ENCODE results near the gene NRXN3. TPM values are rescaled to one million over a fixed set of nuclear protein-coding genes. Genes with fewer than 3 reads are reported as not detected.

NRXN3 gene
- polyA plus RNA-seq, 1 of the 3 experiments (the other 2 are of a cell fraction) = 1.6 TPM

DNA sequence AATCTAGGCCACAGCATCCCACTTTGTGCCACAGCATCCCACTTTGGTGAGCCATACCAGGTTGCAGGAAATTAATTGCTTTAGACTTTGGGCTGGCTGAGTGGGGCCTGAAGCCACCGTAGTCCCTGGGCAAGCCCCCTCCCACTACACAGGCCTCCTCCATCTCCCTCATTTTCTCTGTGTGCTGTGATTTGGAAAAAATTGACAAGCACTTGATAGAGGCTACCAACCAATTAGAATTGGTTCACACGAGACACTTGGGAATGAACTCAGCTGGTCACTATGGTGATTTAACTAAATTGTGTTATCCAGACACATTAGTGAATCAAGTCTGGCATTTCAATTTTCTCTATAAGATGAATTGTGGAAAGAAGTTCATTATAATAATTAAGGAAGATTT is 1560.0 kb downstream of the NRXN3 start:
- no peak for DNase-seq
- H3K4me3 ChIP-seq (ENCODE audit: low read depth in 2 of 2, low read length in 1 of 2) = no peak overlapping the region
- 31% methylated on average over 2 of the region's 2 CpGs for WGBS (ENCODE audit: low lambda C conversion rate)
- no peak overlapping the region for H3K9ac ChIP-seq
- POLR2A ChIA-PET = no interaction called here
- H4K20me1 ChIP-seq (ENCODE audit: insufficient read depth) = no peaks in the 10 kb centered on the region
- no peaks in the 10 kb centered on the region for H3K79me2 ChIP-seq (ENCODE audit: insufficient read depth)
- H3K4me1 ChIP-seq (ENCODE audit: control insufficient read depth in 1 of 2, insufficient read depth in 2 of 2, low read depth in 1 of 2, low read length in 1 of 2) = peaks cover 7 to 19% of the 10 kb centered on the region in 2 experiments; a peak in 3 of 4 replicates
- H3K4me2 ChIP-seq = no peak overlapping the region
- H3K9me3 ChIP-seq = no peaks in the 10 kb centered on the region; the same call in 1 of the 2 replicates
- no peaks in the 10 kb centered on the region for H3K27me3 ChIP-seq (ENCODE audit: insufficient read depth)
- H3F3A ChIP-seq (replicated peaks; ENCODE audit: insufficient read depth) = no peaks in the 10 kb centered on the region
- CTCF ChIA-PET = no interaction called here
- no peaks in the 10 kb centered on the region for H3K9me2 ChIP-seq
- H3K27ac ChIP-seq (ENCODE audit: low read depth in 2 of 2, low read length in 1 of 2) = no peak overlapping the region
- H3K36me3 ChIP-seq (replicated peaks in 1 of 2; ENCODE audit: control insufficient read depth in 1 of 2, insufficient read depth in 2 of 2, low read length in 1 of 2) = no peaks in the 10 kb centered on the region
- no peak overlapping the region for H2AFZ ChIP-seq (ENCODE audit: low read depth)
- no peak for TF ChIP-seq MXI1 (IDR thresholded peaks at IDR 0.05; ENCODE audit: low read depth, low read length)
- no peak for TF ChIP-seq SIN3A (IDR thresholded peaks at IDR 0.05; ENCODE audit: borderline replicate concordance, low read depth, low read length)
- TF ChIP-seq, protein P1, sequence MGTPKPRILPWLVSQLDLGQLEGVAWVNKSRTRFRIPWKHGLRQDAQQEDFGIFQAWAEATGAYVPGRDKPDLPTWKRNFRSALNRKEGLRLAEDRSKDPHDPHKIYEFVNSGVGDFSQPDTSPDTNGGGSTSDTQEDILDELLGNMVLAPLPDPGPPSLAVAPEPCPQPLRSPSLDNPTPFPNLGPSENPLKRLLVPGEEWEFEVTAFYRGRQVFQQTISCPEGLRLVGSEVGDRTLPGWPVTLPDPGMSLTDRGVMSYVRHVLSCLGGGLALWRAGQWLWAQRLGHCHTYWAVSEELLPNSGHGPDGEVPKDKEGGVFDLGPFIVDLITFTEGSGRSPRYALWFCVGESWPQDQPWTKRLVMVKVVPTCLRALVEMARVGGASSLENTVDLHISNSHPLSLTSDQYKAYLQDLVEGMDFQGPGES (IDR thresholded peaks at IDR 0.05; ENCODE audit: low read depth, low read length) = no peak
- no peak for TF ChIP-seq FOXJ3 (CRISPR knock-in tag; IDR thresholded peaks at IDR 0.05)
- TF ChIP-seq YY1 (IDR thresholded peaks at IDR 0.05; ENCODE audit: low read depth) = no peak
- TF ChIP-seq EP300 (IDR thresholded peaks at IDR 0.05; ENCODE audit: borderline replicate concordance in 1 of 2, low read depth in 1 of 2, low read length in 1 of 2) = no peak
- no peak for TF ChIP-seq TEAD4 (IDR thresholded peaks at IDR 0.05; ENCODE audit: borderline replicate concordance, insufficient read depth)

DNA sequence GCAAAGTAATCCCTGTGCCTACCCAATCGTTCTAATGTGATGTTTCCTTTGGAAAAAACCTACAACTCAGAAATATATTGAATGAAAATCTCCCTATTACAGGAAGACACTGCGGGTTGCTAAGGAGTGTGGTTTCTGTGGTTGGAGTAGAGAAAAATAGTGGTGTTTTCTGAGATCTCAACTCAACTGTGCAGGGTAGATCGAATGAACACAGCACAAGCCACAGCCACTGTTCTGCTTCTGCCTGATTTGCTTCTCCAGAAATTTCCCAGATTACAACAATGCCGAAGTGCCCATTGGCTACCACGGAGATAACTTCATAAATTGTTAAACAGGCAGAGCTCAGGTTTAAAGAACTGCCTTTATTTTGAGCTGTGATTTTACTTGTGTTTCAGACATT is 1560.8 kb downstream of the NRXN3 start:
- Histone ChIP-seq H3K27ac (ENCODE audit: low read depth in 2 of 2, low read length in 1 of 2) (no peak overlapping the region), H3K9ac (no peak overlapping the region), H3K79me2 (ENCODE audit: insufficient read depth) (no peaks in the 10 kb centered on the region), H3K4me1 (ENCODE audit: control insufficient read depth in 1 of 2, insufficient read depth in 2 of 2, low read depth in 1 of 2, low read length in 1 of 2) (peaks cover 7 to 19% of the 10 kb centered on the region in 2 experiments; a peak in 3 of 4 replicates), H3F3A (replicated peaks; ENCODE audit: insufficient read depth) (no peaks in the 10 kb centered on the region), H2AFZ (ENCODE audit: low read depth) (0 out of 2 replicates have a peak overlapping the region, but pooled peaks have one; percentile 43), H4K20me1 (ENCODE audit: insufficient read depth) (no peaks in the 10 kb centered on the region), H3K4me3 (ENCODE audit: low read depth in 2 of 2, low read length in 1 of 2) (no peak overlapping the region), H3K27me3 (ENCODE audit: insufficient read depth) (no peaks in the 10 kb centered on the region), H3K4me2 (no peak overlapping the region), H3K9me2 (no peaks in the 10 kb centered on the region), H3K9me3 (no peaks in the 10 kb centered on the region; the same call in none of the 2 replicates), H3K36me3 (replicated peaks in 1 of 2; ENCODE audit: control insufficient read depth in 1 of 2, insufficient read depth in 2 of 2, low read length in 1 of 2) (no peaks in the 10 kb centered on the region)
- ChIA-PET CTCF (interaction anchor here (0.6 kb wide), 1 partner anchor 58 kb away, joined by 3 read pairs; no protein-coding TSS in a partner anchor), POLR2A (no interaction called here)
- 14% methylated on average over 5 of the region's 5 CpGs for WGBS (ENCODE audit: low lambda C conversion rate)
- no peak for DNase-seq
- TF ChIP-seq, protein P2, sequence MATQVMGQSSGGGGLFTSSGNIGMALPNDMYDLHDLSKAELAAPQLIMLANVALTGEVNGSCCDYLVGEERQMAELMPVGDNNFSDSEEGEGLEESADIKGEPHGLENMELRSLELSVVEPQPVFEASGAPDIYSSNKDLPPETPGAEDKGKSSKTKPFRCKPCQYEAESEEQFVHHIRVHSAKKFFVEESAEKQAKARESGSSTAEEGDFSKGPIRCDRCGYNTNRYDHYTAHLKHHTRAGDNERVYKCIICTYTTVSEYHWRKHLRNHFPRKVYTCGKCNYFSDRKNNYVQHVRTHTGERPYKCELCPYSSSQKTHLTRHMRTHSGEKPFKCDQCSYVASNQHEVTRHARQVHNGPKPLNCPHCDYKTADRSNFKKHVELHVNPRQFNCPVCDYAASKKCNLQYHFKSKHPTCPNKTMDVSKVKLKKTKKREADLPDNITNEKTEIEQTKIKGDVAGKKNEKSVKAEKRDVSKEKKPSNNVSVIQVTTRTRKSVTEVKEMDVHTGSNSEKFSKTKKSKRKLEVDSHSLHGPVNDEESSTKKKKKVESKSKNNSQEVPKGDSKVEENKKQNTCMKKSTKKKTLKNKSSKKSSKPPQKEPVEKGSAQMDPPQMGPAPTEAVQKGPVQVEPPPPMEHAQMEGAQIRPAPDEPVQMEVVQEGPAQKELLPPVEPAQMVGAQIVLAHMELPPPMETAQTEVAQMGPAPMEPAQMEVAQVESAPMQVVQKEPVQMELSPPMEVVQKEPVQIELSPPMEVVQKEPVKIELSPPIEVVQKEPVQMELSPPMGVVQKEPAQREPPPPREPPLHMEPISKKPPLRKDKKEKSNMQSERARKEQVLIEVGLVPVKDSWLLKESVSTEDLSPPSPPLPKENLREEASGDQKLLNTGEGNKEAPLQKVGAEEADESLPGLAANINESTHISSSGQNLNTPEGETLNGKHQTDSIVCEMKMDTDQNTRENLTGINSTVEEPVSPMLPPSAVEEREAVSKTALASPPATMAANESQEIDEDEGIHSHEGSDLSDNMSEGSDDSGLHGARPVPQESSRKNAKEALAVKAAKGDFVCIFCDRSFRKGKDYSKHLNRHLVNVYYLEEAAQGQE (IDR thresholded peaks at IDR 0.05; ENCODE audit: low read depth, low read length) = no peak
- TF ChIP-seq, protein P3, sequence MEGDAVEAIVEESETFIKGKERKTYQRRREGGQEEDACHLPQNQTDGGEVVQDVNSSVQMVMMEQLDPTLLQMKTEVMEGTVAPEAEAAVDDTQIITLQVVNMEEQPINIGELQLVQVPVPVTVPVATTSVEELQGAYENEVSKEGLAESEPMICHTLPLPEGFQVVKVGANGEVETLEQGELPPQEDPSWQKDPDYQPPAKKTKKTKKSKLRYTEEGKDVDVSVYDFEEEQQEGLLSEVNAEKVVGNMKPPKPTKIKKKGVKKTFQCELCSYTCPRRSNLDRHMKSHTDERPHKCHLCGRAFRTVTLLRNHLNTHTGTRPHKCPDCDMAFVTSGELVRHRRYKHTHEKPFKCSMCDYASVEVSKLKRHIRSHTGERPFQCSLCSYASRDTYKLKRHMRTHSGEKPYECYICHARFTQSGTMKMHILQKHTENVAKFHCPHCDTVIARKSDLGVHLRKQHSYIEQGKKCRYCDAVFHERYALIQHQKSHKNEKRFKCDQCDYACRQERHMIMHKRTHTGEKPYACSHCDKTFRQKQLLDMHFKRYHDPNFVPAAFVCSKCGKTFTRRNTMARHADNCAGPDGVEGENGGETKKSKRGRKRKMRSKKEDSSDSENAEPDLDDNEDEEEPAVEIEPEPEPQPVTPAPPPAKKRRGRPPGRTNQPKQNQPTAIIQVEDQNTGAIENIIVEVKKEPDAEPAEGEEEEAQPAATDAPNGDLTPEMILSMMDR (IDR thresholded peaks at IDR 0.05) = no peak
- TF ChIP-seq NFIC (IDR thresholded peaks at IDR 0.05; ENCODE audit: borderline replicate concordance) (no peak), ELF1 (IDR thresholded peaks at IDR 0.05) (no peak), POLR2AphosphoS5 (IDR thresholded peaks at IDR 0.05; ENCODE audit: low read depth, low read length) (no peak), MXI1 (IDR thresholded peaks at IDR 0.05; ENCODE audit: low read depth, low read length) (no peak), RFX5 (IDR thresholded peaks at IDR 0.05; ENCODE audit: low read length) (no peak), GABPA (IDR thresholded peaks at IDR 0.05; ENCODE audit: low read depth) (no peak)
- TF ChIP-seq, protein P4, sequence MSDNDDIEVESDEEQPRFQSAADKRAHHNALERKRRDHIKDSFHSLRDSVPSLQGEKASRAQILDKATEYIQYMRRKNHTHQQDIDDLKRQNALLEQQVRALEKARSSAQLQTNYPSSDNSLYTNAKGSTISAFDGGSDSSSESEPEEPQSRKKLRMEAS (IDR thresholded peaks at IDR 0.05; ENCODE audit: low read depth) = no peak
- TF ChIP-seq, protein P5, sequence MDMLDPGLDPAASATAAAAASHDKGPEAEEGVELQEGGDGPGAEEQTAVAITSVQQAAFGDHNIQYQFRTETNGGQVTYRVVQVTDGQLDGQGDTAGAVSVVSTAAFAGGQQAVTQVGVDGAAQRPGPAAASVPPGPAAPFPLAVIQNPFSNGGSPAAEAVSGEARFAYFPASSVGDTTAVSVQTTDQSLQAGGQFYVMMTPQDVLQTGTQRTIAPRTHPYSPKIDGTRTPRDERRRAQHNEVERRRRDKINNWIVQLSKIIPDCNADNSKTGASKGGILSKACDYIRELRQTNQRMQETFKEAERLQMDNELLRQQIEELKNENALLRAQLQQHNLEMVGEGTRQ (IDR thresholded peaks at IDR 0.05; ENCODE audit: borderline replicate concordance, low read depth, low read length) = no peak
- TF ChIP-seq, protein P1 (IDR thresholded peaks at IDR 0.05; ENCODE audit: low read depth, low read length) = no peak

Data from SK-N-SH (cell line).